UCSD-AML1 (cell line): ENCODE measurements around the gene CREBL2.
"Not testable (repeated sequence)": the region's sequence is repeated elsewhere in the genome, so short reads cannot be mapped to it uniquely, and the experiment has no call there.

Experiments used
- DNase-seq: peaks from one replicate; lab custom pipeline; 2025; ENCODE audit not compliant: unreplicated experiment; lab: John Stamatoyannopoulos, UW

Gene CREBL2

GRCh38 chr12:12596598-12596997 lies 15.1 kb upstream of the CREBL2 start:
- DNase-seq, result not testable (repeated sequence)

- DNase-seq, result no peak
Observed at GRCh38 chr12:12598864-12599263, 12.8 kb upstream of the CREBL2 start.

- no peak for DNase-seq
Observed at GRCh38 chr12:12599750-12600643, 11.7 kb upstream of the CREBL2 start.

GRCh38 chr12:12600659-12601058 lies 11.0 kb upstream of the CREBL2 start:
- peak; percentile 11 for DNase-seq

GRCh38 chr12:12604740-12605139 lies 6.9 kb upstream of the CREBL2 start:
- no peak for DNase-seq

GRCh38 chr12:12606781-12607589 lies 4.7 kb upstream of the CREBL2 start:
- no peak for DNase-seq

GRCh38 chr12:12608557-12608957 lies 3.1 kb upstream of the CREBL2 start:
- no peak for DNase-seq

GRCh38 chr12:12609692-12610091 lies 2.0 kb upstream of the CREBL2 start:
- DNase-seq, result no peak

- no peak for DNase-seq
Observed at GRCh38 chr12:12610711-12611110, 965 bp upstream of the CREBL2 start.

GRCh38 chr12:12612358-12612757 lies 682 bp downstream of the CREBL2 start:
- no peak for DNase-seq

- no peak for DNase-seq
Observed at GRCh38 chr12:12613344-12613743, 1.7 kb downstream of the CREBL2 start.

- no peak for DNase-seq
Observed at GRCh38 chr12:12614342-12614741, 2.7 kb downstream of the CREBL2 start.

GRCh38 chr12:12616512-12617310 lies 5.0 kb downstream of the CREBL2 start:
- no peak for DNase-seq

GRCh38 chr12:12618064-12618463 lies 6.4 kb downstream of the CREBL2 start:
- DNase-seq, result not testable (repeated sequence)

GRCh38 chr12:12620730-12621315 lies 9.1 kb downstream of the CREBL2 start:
- DNase-seq, result no peak

GRCh38 chr12:12622418-12622817 lies 10.7 kb downstream of the CREBL2 start:
- DNase-seq, result no peak

- no peak for DNase-seq
Observed at GRCh38 chr12:12624498-12624992, 12.9 kb downstream of the CREBL2 start.

GRCh38 chr12:12626471-12626870 lies 14.8 kb downstream of the CREBL2 start:
- DNase-seq, result no peak

GRCh38 chr12:12627308-12627827 lies 15.7 kb downstream of the CREBL2 start:
- DNase-seq, result no peak

- DNase-seq, result no peak
Observed at GRCh38 chr12:12628013-12628412, 16.3 kb downstream of the CREBL2 start.
